Osteocyte (in vitro differentiated cells): ENCODE results near the gene SSH3. TPM values are rescaled to one million over a fixed set of nuclear protein-coding genes. Genes with fewer than 3 reads are reported as not detected.
A peak's percentile ranks its signal among the peaks of the same experiment; 100 is the strongest.
"Not testable (repeated sequence)": the region's sequence is repeated elsewhere in the genome, so short reads cannot be mapped to it uniquely, and the experiment has no call there.

Experiments
- DNase-seq: peaks from one replicate; pipeline ENCODE4 v3.0.0; 2021; ENCODE audit warnings: mixed read lengths; ENCODE audit not compliant: unreplicated experiment; ENCODE audit errors: extremely low spot score
- H3K27ac Mint-ChIP-seq: one replicate; pipeline ENCODE4 v1.8.0; 2021; ENCODE audit warnings: mild to moderate bottlenecking, mixed read lengths; ENCODE audit not compliant: unreplicated experiment
- H3K27me3 Mint-ChIP-seq: one replicate; pipeline ENCODE4 v1.8.0; 2021; ENCODE audit warnings: mixed read lengths; ENCODE audit not compliant: unreplicated experiment
- H3K36me3 Mint-ChIP-seq: one replicate; pipeline ENCODE4 v1.8.0; 2021; ENCODE audit warnings: mixed read lengths; ENCODE audit not compliant: unreplicated experiment
- H3K4me1 Mint-ChIP-seq: one replicate; pipeline ENCODE4 v1.8.0; 2021; ENCODE audit warnings: mixed read lengths; ENCODE audit not compliant: unreplicated experiment
- H3K4me3 Mint-ChIP-seq: one replicate; pipeline ENCODE4 v1.8.0; 2021; ENCODE audit warnings: mild to moderate bottlenecking, moderate library complexity, mixed read lengths; ENCODE audit not compliant: unreplicated experiment
- H3K9me3 Mint-ChIP-seq: one replicate; pipeline ENCODE4 v1.8.0; 2021; ENCODE audit warnings: mixed read lengths; ENCODE audit not compliant: unreplicated experiment
- CTCF ChIP-seq: fragments of 200-600 bp; sonication (generic); IDR thresholded peaks from 2 replicates; pipeline ENCODE4 v1.5.0; 2021; ENCODE audit warnings: antibody characterized with exemption, mild to moderate bottlenecking, moderate library complexity
- total RNA-seq: library from RNA; stranded (reverse); gene quantifications from 2 replicates; pipeline ENCODE4 v1.2.1, GENCODE V29; 2021

The SSH3 gene
- total RNA-seq, 1 donor from 2014 or later: 28.6 TPM

GRCh38 chr11:67317888-67318555 lies 14.7 kb downstream of the SSH3 start:
- H3K27me3 Mint-ChIP-seq: no peaks in the 10 kb centered on the region
- DNase-seq: no peak
- TF ChIP-seq CTCF: no peak
- H3K4me3 Mint-ChIP-seq: peak overlapping the region; percentile 97
- H3K4me1 Mint-ChIP-seq: peaks cover 13% of the 10 kb centered on the region
- no peaks in the 10 kb centered on the region for H3K9me3 Mint-ChIP-seq
- no peaks in the 10 kb centered on the region for H3K36me3 Mint-ChIP-seq
- peak overlapping the region; percentile 97 for H3K27ac Mint-ChIP-seq

DNA sequence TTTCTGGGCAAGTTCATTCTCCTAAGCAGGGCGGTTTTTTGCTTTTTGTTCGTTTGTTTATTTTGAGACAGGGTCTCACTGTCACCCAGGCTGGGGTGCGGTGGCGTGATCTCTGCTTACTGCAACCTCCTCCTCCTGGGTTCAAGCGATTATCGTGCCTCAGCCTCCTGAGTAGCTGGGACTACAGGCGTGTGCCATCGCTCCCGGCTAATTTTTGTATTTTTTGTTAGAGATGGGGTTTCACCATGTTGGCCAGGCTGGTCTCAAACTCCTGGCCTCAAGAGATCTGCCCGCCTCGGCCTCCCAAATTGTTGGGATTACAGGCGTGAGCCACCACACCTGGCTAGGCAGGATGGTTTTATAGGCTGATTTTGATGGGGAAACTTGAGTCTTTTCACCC lies 15.5 kb downstream of the SSH3 start:
- peaks cover 13% of the 10 kb centered on the region for H3K4me1 Mint-ChIP-seq
- H3K27me3 Mint-ChIP-seq, DNase-seq, H3K27ac Mint-ChIP-seq, H3K9me3 Mint-ChIP-seq, H3K36me3 Mint-ChIP-seq: not testable (repeated sequence)
- peak overlapping the region; percentile 97 for H3K4me3 Mint-ChIP-seq

- Mint-ChIP-seq H3K9me3 (no peaks in the 10 kb centered on the region), H3K4me3 (no peak overlapping the region)
- no peak for DNase-seq
Observed at GRCh38 chr11:67320011-67320410, 16.7 kb downstream of the SSH3 start.

DNA sequence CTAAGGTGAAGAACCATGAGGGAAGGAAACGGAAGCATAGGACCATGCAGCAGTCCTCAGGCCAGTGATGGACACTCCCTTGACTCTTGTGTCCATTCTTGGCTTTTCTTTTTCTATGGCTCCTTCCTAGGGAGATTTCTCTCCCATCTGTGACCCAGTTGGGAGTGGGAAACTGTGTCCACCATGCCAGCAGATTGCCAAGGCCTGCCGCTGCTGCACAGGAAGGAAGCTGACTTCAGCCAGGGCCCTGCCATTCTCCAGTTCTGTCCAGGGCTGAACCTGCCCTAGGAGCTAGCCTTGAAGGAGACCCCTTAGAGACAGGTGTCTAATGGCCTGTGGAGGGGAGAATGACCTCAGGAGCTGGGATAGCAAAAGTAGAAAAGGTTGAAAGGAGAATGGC lies 17.4 kb downstream of the SSH3 start:
- Mint-ChIP-seq H3K9me3 (no peaks in the 10 kb centered on the region), H3K36me3 (no peaks in the 10 kb centered on the region), H3K4me1 (peaks cover 13% of the 10 kb centered on the region), H3K4me3 (no peak overlapping the region), H3K27me3 (no peaks in the 10 kb centered on the region), H3K27ac (no peak overlapping the region)
- DNase-seq: no peak
- no peak for TF ChIP-seq CTCF

More at GRCh38 chr11:67320011-67320410, 16.7 kb downstream of the SSH3 start:
- H3K27ac Mint-ChIP-seq: no peak overlapping the region
- TF ChIP-seq CTCF: no peak
- no peaks in the 10 kb centered on the region for H3K27me3 Mint-ChIP-seq
- no peaks in the 10 kb centered on the region for H3K36me3 Mint-ChIP-seq
- peaks cover 13% of the 10 kb centered on the region for H3K4me1 Mint-ChIP-seq

GRCh38 chr11:67321313-67321871 lies 18.1 kb downstream of the SSH3 start:
- Mint-ChIP-seq H3K4me3 (no peak overlapping the region), H3K36me3 (peaks cover 2% of the 10 kb centered on the region), H3K9me3 (no peaks in the 10 kb centered on the region), H3K27me3 (no peaks in the 10 kb centered on the region), H3K27ac (no peak overlapping the region), H3K4me1 (peaks cover 13% of the 10 kb centered on the region)
- TF ChIP-seq CTCF: no peak
- DNase-seq: no peak
